Measurements from ENCODE around the gene SERINC2.
"Not testable (repeated sequence)": the region's sequence is repeated elsewhere in the genome, so short reads cannot be mapped to it uniquely, and the experiment has no call there.

SERINC2 gene

GRCh38 chr1:31476891-31477846 lies 64.2 kb downstream of the SERINC2 start:
- Histone ChIP-seq H3K9me3 (ENCODE audit: control insufficient read depth, low read length) (no peaks in the 10 kb centered on the region), H3K79me2 (no peaks in the 10 kb centered on the region), H3K4me1 (no peaks in the 10 kb centered on the region), H3K9ac (no peak overlapping the region), H2AFZ (no peak overlapping the region), H3K4me2 (ENCODE audit: low read length) (no peak overlapping the region), H3K4me3 (ENCODE audit: low read depth, low read length) (no peak overlapping the region), H3K36me3 (ENCODE audit: control insufficient read depth, insufficient read depth, low read length) (no peaks in the 10 kb centered on the region), H3K27me3 (ENCODE audit: control insufficient read depth, insufficient read depth, low read length) (no peaks in the 10 kb centered on the region), H3K27ac (peak overlapping the region; percentile 44)
- TF ChIP-seq CTCF (IDR thresholded peaks at IDR 0.05), result no peak

GRCh38 chr1:31478167-31478566 lies 65.2 kb downstream of the SERINC2 start:
- Histone ChIP-seq H3K4me1 (no peaks in the 10 kb centered on the region), H3K4me2 (ENCODE audit: low read length) (no peak overlapping the region), H3K36me3 (ENCODE audit: control insufficient read depth, insufficient read depth, low read length) (no peaks in the 10 kb centered on the region), H3K9ac (no peak overlapping the region), H3K27ac (no peak overlapping the region), H3K79me2 (no peaks in the 10 kb centered on the region), H3K4me3 (ENCODE audit: low read depth, low read length) (no peak overlapping the region), H2AFZ (no peak overlapping the region), H3K27me3 (ENCODE audit: control insufficient read depth, insufficient read depth, low read length) (no peaks in the 10 kb centered on the region), H3K9me3 (ENCODE audit: control insufficient read depth, low read length) (no peaks in the 10 kb centered on the region)
- no peak for TF ChIP-seq CTCF (IDR thresholded peaks at IDR 0.05)

- Histone ChIP-seq H3K4me2 (ENCODE audit: low read length) (no peak overlapping the region), H3K27ac (no peak overlapping the region), H3K79me2 (no peaks in the 10 kb centered on the region), H3K4me3 (ENCODE audit: low read depth, low read length) (no peak overlapping the region), H3K9ac (no peak overlapping the region), H3K27me3 (ENCODE audit: control insufficient read depth, insufficient read depth, low read length) (no peaks in the 10 kb centered on the region), H3K4me1 (no peaks in the 10 kb centered on the region), H3K9me3 (ENCODE audit: control insufficient read depth, low read length) (no peaks in the 10 kb centered on the region), H3K36me3 (ENCODE audit: control insufficient read depth, insufficient read depth, low read length) (no peaks in the 10 kb centered on the region), H2AFZ (no peak overlapping the region)
- no peak for TF ChIP-seq CTCF (IDR thresholded peaks at IDR 0.05)
Observed at GRCh38 chr1:31479811-31480210, 66.8 kb downstream of the SERINC2 start.

- H3K9me3 ChIP-seq (ENCODE audit: control insufficient read depth, low read length); H3K4me1 ChIP-seq; H3K27ac ChIP-seq; H3K4me3 ChIP-seq (ENCODE audit: low read depth, low read length); H3K9ac ChIP-seq; H3K36me3 ChIP-seq (ENCODE audit: control insufficient read depth, insufficient read depth, low read length); H3K27me3 ChIP-seq (ENCODE audit: control insufficient read depth, insufficient read depth, low read length); H2AFZ ChIP-seq; H3K79me2 ChIP-seq; H3K4me2 ChIP-seq (ENCODE audit: low read length): not testable (repeated sequence)
Observed at GRCh38 chr1:31480426-31480825, 67.4 kb downstream of the SERINC2 start.

GRCh38 chr1:31482482-31483011 lies 69.5 kb downstream of the SERINC2 start:
- no peak overlapping the region for H3K27ac ChIP-seq
- no peaks in the 10 kb centered on the region for H3K36me3 ChIP-seq (ENCODE audit: control insufficient read depth, insufficient read depth, low read length)
- no peaks in the 10 kb centered on the region for H3K79me2 ChIP-seq
- H3K4me3 ChIP-seq (ENCODE audit: low read depth, low read length), result no peak overlapping the region
- H2AFZ ChIP-seq, result no peak overlapping the region
- peaks cover 2% of the 10 kb centered on the region for H3K4me1 ChIP-seq
- H3K27me3 ChIP-seq (ENCODE audit: control insufficient read depth, insufficient read depth, low read length), result no peaks in the 10 kb centered on the region
- no peaks in the 10 kb centered on the region for H3K9me3 ChIP-seq (ENCODE audit: control insufficient read depth, low read length)
- H3K4me2 ChIP-seq (ENCODE audit: low read length), result no peak overlapping the region
- no peak for TF ChIP-seq CTCF (IDR thresholded peaks at IDR 0.05)
- H3K9ac ChIP-seq, result no peak overlapping the region
